ENCODE results near the gene SLC1A2.

DNA sequence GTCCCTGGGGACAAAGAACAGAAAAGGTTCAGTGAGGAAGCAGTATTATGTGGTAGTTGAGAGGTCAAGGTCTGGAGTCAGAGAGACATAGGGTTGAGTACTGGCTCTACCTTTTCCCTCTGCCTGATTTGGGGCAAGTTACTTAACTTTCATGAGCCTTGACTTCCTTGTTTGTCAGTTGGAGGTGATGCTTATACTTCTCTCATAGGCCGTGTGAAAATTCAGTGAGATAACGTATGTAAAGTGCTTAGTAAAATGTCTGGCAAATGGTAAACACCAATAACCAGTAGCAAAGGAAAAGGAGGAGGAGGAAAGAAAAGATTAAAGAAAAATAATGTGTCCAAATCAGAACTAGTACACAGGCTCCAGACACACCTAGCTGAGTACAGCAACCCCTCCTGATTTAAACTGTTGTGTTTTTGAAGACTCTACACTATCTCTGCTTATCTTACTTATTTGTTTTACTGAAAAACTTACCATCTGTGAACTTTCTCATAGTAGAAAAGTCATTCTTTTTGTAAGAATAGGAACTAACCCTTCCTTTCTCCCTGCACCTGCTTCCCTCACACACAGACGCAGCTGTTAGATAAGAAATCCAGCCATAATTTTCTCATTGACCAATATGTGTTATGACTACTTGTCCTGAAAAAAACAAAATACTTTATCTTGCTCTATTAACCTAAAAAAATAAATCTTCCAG lies 153.5 kb downstream of the SLC1A2 start:
- TF ChIP-seq CTCF (IDR thresholded peaks at IDR 0.05) (no peak), POLR2A (IDR thresholded peaks at IDR 0.05) (no peak)

Measured in lower leg skin (tissue), 3 donors.